GM12878 (cell line): Measurements from ENCODE around the gene CDK16. TPM values are rescaled to one million over a fixed set of nuclear protein-coding genes. Genes with fewer than 3 reads are reported as not detected.

Experiments used
- ATAC-seq: fragments of 200-7000 bp; cut with Tn5 transposase; 3 replicates; pipeline ENCODE4 v1.9.1; 2020; ENCODE audit warnings: mild to moderate bottlenecking, moderate library complexity
- BruUV-seq: library from RNA; stranded (reverse); fragments of 400-500 nt; replicated peaks from 2 replicates; lab custom pipeline; 2021; lab: Mats Ljungman, UMichigan
- CTCF ChIA-PET: fragments of 300-600 bp; sonication (Branson Sonifier 250); formaldehyde crosslinking; extraction: SDS; loops from one replicate; lab custom pipeline; 2021; ENCODE audit warnings: inconsistent platforms; lab: Yijun Ruan, JAX
- POLR2A ChIA-PET: fragments of 350-600 bp; formaldehyde crosslinking; extraction: SDS; loops from one replicate; lab custom pipeline; 2021; ENCODE audit warnings: inconsistent platforms; lab: Charles Lee
- RAD21 ChIA-PET: fragments of 300-600 bp; sonication (Branson Sonifier 250); formaldehyde crosslinking; loops from one replicate; lab custom pipeline; 2023; ENCODE audit warnings: antibody characterized with exemption; ENCODE audit not compliant: unreplicated experiment; lab: Charles Lee
- SMC1A ChIA-PET: fragments of 300-600 bp; sonication (Branson Sonifier 250); formaldehyde crosslinking; loops from one replicate; lab custom pipeline; 2023; ENCODE audit not compliant: unreplicated experiment, uncharacterized antibody; lab: Charles Lee
- DNase-seq: peaks from one replicate; pipeline ENCODE4 v3.0.0-alpha.2; 2011; ENCODE audit warnings: low read depth, low spot score
- FAIRE-seq: peaks from 3 replicates; lab custom pipeline; 2011; peaks lifted over from hg19 to GRCh38; lab: Jason Lieb, UNC
- H2AFZ ChIP-seq: 2 replicates; pipeline ENCODE4 v1.6.0; 2011; ENCODE audit warnings: low read depth, low read length, control low read depth; ENCODE audit not compliant: control insufficient read depth
- H3K27ac ChIP-seq: 2 replicates; pipeline ENCODE4 v1.5.1; 2011; ENCODE audit warnings: control low read depth; ENCODE audit not compliant: control insufficient read depth, insufficient read depth
- H3K27me3 ChIP-seq, 2 experiments: replicated peaks in 1 of 2; 2 replicates each; pipeline versions ENCODE4 v1.6.0 to v1.6.1; 2011; ENCODE audit warnings: low read length in 1 of 2; ENCODE audit not compliant: control insufficient read depth in 2 of 2, insufficient read depth in 2 of 2
- H3K36me3 ChIP-seq, 2 experiments: 2 replicates each; pipeline ENCODE4 v1.5.1; 2011; ENCODE audit warnings: low read length in 1 of 2; ENCODE audit not compliant: control insufficient read depth in 2 of 2, insufficient read depth in 2 of 2
- H3K4me1 ChIP-seq: 2 replicates; pipeline ENCODE4 v1.6.1; 2011; ENCODE audit warnings: mild to moderate bottlenecking, low read length, moderate library complexity, mixed read lengths; ENCODE audit not compliant: control insufficient read depth, insufficient read depth
- H3K4me2 ChIP-seq: 2 replicates; pipeline ENCODE4 v1.6.0; 2011; ENCODE audit warnings: control low read depth; ENCODE audit not compliant: control insufficient read depth, insufficient read depth
- H3K4me3 ChIP-seq: fragments of 200-600 bp; sonication (generic); 2 replicates; pipeline ENCODE4 v1.5.1; 2016
- H3K79me2 ChIP-seq: 2 replicates; pipeline ENCODE4 v1.6.0; 2011; ENCODE audit warnings: low read length; ENCODE audit not compliant: control insufficient read depth, insufficient read depth
- H3K9ac ChIP-seq: 2 replicates; pipeline ENCODE4 v1.8.0; 2011; ENCODE audit warnings: low read length, control low read depth, mixed read lengths; ENCODE audit not compliant: control insufficient read depth, insufficient read depth
- H3K9me3 ChIP-seq: replicated peaks from 3 replicates; pipeline ENCODE4 v1.5.1; 2011; ENCODE audit warnings: mild to moderate bottlenecking, low read length; ENCODE audit not compliant: control insufficient read depth, insufficient read depth
- H4K20me1 ChIP-seq: 2 replicates; pipeline ENCODE4 v1.6.0; 2011; ENCODE audit not compliant: control insufficient read depth, insufficient read depth
- ESRRA ChIP-seq: IDR thresholded peaks from 2 replicates; pipeline ENCODE4 v1.6.1; 2012; ENCODE audit warnings: mild to moderate bottlenecking, low read length, improper control_type of control experiment
- ETV6 ChIP-seq, 2 experiments: fragments of 450-650 bp in 1 of 2; IDR thresholded peaks in 1 of 2; conservative IDR thresholded peaks in 1 of 2; 2 replicates each; pipeline ENCODE4 v1.6.1; 2014; ENCODE audit warnings: antibody characterized with exemption in 1 of 2, borderline replicate concordance in 1 of 2, low read depth in 1 of 2, mild to moderate bottlenecking in 1 of 2, moderate library complexity in 1 of 2
- NKRF ChIP-seq: fragments of 450-650 bp; conservative IDR thresholded peaks from 2 replicates; pipeline ENCODE4 v1.6.1; 2017; ENCODE audit warnings: mild to moderate bottlenecking, moderate library complexity
- POLR2A ChIP-seq: IDR thresholded peaks from 2 replicates; pipeline ENCODE4 v1.6.1; 2011; ENCODE audit warnings: low read depth, mild to moderate bottlenecking, low read length
- SUZ12 ChIP-seq: fragments of 200-600 bp; sonication (generic); IDR thresholded peaks from one replicate; pipeline ENCODE4 v1.6.1; 2018; ENCODE audit warnings: antibody characterized with exemption, mild to moderate bottlenecking; ENCODE audit not compliant: unreplicated experiment
- TAF1 ChIP-seq: IDR thresholded peaks from 2 replicates; pipeline ENCODE4 v1.6.1; 2011; ENCODE audit warnings: mild to moderate bottlenecking, low read depth, low read length, borderline replicate concordance
- USF2 ChIP-seq: IDR thresholded peaks from 2 replicates; pipeline ENCODE4 v1.6.1; 2011; ENCODE audit warnings: low read depth, low read length, improper control_type of control experiment, borderline replicate concordance
- ZNF384 ChIP-seq: IDR thresholded peaks from 2 replicates; pipeline ENCODE4 v1.6.1; 2012; ENCODE audit warnings: low read depth, mild to moderate bottlenecking, low read length, improper control_type of control experiment, borderline replicate concordance
- WGBS: methylation state at CpG from one replicate; pipeline ENCODE4 v1.1.6; 2016; ENCODE audit warnings: low lambda C conversion rate; ENCODE audit not compliant: insufficient replicate concordance, insufficient coverage; ENCODE audit errors: missing lambda C conversion rate; 5-methylcytosine and 5-hydroxymethylcytosine counted together
- in situ Hi-C: fragments of 300-500 bp; cut with MboI; formaldehyde crosslinking; loops from 9 replicates; pipeline ENCODE4 v1.14.3; 2018; ENCODE audit warnings: mixed read lengths
- intact Hi-C: fragments of 100-400 bp; cut with micrococcal nuclease; formaldehyde crosslinking; loops from one replicate; pipeline ENCODE4 v1.14.2; 2022; ENCODE audit not compliant: unreplicated experiment
- polyA plus RNA-seq, 11 experiments: library from polyadenylated mRNA; depleted of rRNA in 4 of 11; unstranded in 6 of 11; stranded (reverse) in 5 of 11; fragments of >200 nt; fragmentation: Nextera tagmentation in 4 of 11; fragmentation: Illumina TruSeq in 1 of 11; extraction: Ambion mirVana in 4 of 11; extraction: Trizol in 1 of 11; gene quantifications; 1 replicate in 1 of 11; 2 replicates in 10 of 11; pipeline versions ENCODE4 v1.2.1 to v1.2.3, GENCODE V29; 2011 to 2016; ENCODE audit warnings: inconsistent platforms in 2 of 11, missing spikeins in 2 of 11, low read depth in 1 of 11
- total RNA-seq, 4 experiments: library from RNA; depleted of rRNA in 3 of 4; stranded (reverse); fragments of >200 nt in 3 of 4; fragmentation: Illumina TruSeq in 1 of 4; extraction: Trizol in 1 of 4; gene quantifications; 2 replicates each; pipeline versions ENCODE4 v1.2.1 to v1.2.3, GENCODE V29; 2013 to 2021

CDK16 gene
- total and polyA plus RNA-seq, 10 of the 15 experiments (the other 5 are each of a cell fraction or from before 2014, with no cell fraction given): 2.4 to 75.1 (median 48.2) TPM

GRCh38 chrX:47241201-47242011 is 22.9 kb downstream of the CDK16 start:
- BruUV-seq: no TSS peak
- in situ Hi-C loops: no loop called here
- Histone ChIP-seq H4K20me1 (no peaks in the 10 kb centered on the region), H2AFZ (no peak overlapping the region), H3K27ac (no peak overlapping the region), H3K36me3 (no peaks in the 10 kb centered on the region; a peak in 3 of 4 replicates), H3K4me2 (no peak overlapping the region), H3K9ac (no peak overlapping the region), H3K4me3 (no peak overlapping the region), H3K79me2 (no peaks in the 10 kb centered on the region; the same call in 1 of the 2 replicates), H3K9me3 (no peaks in the 10 kb centered on the region), H3K4me1 (no peaks in the 10 kb centered on the region), H3K27me3 (no peaks in the 10 kb centered on the region)
- SMC1A ChIA-PET: no interaction called here
- TF ChIP-seq TAF1 (no peak), USF2 (no peak), ESRRA (no peak), SUZ12 (no peak), ZNF384 (no peak), POLR2A (no peak; the same call in 1 of the 2 replicates), ETV6 (conservative IDR thresholded peaks at IDR 0.05 in 1 of 2, IDR thresholded peaks at IDR 0.05 in 1 of 2; ENCODE audit: borderline replicate concordance in 1 of 2, low read depth in 1 of 2) (no peak), NKRF (no peak)
- ATAC-seq: no peak
- intact Hi-C loops: no loop called here
- CTCF ChIA-PET: interaction anchor here (0.9 kb wide), 1 partner anchor 39 kb away, joined by 3 read pairs; no protein-coding TSS in a partner anchor
- POLR2A ChIA-PET: no interaction called here
- RAD21 ChIA-PET: no interaction called here
- FAIRE-seq: no peak
- no peak for DNase-seq
- WGBS: 77% methylated on average over 18 of the region's 18 CpGs
